ENCODE data around the gene RASA4B.
"Not testable (repeated sequence)": the region's sequence is repeated elsewhere in the genome, so short reads cannot be mapped to it uniquely, and the experiment has no call there.

DNA sequence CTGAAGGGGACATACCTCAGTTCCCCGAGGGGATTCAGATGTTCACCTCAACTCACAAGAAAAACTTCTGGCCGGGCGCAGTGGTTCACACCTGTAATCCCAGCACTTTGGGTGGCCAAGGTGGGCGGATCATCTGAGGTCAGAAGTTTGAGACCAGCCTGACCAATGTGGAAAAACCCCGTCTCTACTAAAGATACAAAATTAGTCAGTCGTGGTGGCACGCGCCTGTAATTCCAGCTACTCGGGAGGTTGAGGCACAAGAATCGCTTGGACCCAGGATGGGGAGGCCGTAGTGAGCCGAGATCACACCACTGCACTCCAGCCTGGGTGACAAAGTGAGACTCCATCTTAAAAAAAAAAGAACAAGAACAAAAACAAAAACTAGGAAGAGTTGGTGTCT, 27.7 kb upstream of the RASA4B start:
- TF ChIP-seq, protein P1, sequence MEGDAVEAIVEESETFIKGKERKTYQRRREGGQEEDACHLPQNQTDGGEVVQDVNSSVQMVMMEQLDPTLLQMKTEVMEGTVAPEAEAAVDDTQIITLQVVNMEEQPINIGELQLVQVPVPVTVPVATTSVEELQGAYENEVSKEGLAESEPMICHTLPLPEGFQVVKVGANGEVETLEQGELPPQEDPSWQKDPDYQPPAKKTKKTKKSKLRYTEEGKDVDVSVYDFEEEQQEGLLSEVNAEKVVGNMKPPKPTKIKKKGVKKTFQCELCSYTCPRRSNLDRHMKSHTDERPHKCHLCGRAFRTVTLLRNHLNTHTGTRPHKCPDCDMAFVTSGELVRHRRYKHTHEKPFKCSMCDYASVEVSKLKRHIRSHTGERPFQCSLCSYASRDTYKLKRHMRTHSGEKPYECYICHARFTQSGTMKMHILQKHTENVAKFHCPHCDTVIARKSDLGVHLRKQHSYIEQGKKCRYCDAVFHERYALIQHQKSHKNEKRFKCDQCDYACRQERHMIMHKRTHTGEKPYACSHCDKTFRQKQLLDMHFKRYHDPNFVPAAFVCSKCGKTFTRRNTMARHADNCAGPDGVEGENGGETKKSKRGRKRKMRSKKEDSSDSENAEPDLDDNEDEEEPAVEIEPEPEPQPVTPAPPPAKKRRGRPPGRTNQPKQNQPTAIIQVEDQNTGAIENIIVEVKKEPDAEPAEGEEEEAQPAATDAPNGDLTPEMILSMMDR (IDR thresholded peaks at IDR 0.05), result not testable (repeated sequence)
- TF ChIP-seq POLR2A, POLR2AphosphoS5, EP300 (IDR thresholded peaks at IDR 0.05): not testable (repeated sequence)

Data from stomach (tissue), 4 donors.